ENCODE measurements around the gene DOP1B.

DNA sequence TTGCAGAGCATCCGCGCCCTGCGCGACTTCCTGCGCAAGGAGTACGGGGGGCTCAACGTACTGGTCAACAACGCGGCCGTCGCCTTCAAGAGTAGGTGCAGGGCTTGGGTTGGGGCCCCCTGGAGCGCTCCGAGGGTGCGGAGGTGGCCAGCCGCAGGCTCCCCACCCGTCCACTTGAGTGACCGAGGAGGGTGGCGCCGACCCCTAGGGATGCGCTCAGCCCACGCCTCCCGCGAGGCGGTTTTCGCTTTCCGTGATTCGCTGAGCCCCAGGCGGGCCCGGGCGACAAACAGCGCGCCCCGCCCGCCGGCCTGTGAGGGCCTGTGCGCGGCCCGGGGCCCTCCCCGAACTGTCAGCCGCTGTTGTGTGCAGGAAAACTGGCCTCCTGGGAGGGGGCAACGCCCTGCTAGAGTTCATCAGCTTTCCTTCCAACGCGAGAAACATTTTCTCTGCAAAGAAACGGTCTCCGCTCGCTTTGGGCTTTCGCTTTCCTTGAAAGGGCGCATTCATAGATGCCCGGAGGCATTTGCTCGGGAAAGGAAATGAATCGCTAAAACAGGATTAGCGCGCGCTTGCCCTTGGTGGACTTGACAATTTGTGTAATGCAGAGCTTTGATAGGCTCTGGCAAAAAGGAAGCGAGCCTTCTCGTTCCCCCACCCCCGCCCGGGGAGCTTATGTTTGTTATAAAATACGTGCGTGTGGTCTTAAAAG is 21.1 kb upstream of the DOP1B start:
- no peak for TF ChIP-seq GATA2 (IDR thresholded peaks at IDR 0.05; ENCODE audit: low read depth, low read length)
- no peak for TF ChIP-seq GATA3 (IDR thresholded peaks at IDR 0.05; ENCODE audit: low read depth, low read length)
